Stimulated activated CD8-positive, alpha-beta memory T cell treated with anti-CD3 and anti-CD28 coated beads, Interleukin-4, amount 100 ng/mL, for 1 hour (primary cell): ENCODE data around the gene URI1.

ENCODE experiments used
- DNase-seq, 2 donors: peaks; one replicate each; pipeline ENCODE4 v3.0.0-alpha.2; 2020; ENCODE audit warnings: low read depth in 2 of 2, low spot score in 1 of 2

The URI1 gene

DNA sequence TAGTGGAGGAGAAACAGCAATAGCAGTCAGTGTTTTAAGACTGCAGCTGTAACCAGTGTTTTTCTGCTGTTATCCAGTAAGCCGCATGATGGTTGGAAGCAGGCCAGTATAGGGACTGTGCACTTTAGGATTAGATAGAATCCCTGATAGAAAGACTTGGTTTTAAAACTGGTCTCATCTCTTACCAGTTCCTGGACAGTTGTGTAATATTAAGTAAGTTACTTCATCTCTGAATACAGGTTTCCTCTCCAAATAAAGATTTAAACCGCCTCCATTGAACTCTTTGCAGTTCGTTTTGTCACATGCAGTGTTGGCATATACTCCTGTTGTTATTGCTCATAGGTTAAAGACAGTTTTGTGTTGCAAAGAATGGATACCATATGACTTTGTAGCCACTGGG is 25.6 kb downstream of the URI1 start:
- no peak for DNase-seq

DNA sequence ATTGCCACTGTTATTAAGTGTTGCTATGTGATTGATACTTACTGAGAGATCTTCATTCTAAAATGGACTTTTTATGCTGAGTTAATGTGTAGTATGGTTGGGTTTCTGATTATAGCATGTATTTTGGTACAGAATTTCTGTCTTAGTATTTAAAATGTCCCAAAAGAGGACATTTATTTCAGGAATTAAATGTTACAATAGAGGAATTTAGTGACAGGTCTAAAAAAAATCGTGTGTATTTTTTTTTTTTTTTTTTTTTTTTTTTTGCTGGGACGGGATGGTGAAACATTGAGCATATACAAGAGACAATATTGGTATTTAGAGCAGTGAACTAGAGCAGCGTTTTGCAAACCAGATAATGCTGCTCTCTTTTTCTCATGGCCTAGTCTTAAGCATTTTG is 27.9 kb downstream of the URI1 start:
- no peak for DNase-seq

- no peak for DNase-seq
These were observed 29.0 kb downstream of the URI1 start for GRCh38 chr19:29971002-29971401.

DNA sequence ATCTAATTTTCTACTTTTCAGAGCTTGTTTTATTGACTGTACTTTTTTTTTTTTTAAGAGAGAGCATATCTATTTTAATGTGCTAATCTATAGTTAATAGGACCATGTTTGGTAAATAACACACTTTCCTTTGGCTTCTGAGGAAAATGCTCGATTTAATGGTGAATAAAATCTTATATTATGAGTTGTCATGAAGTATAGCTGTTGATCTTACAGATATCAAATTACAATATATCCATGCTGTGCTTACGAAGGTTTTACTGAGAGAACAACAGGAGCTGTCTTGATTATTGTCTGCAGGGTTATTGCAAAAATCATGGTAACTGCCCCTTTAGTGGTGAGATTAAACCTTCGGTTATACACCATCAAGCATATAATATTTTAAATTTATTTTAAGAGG is 29.6 kb downstream of the URI1 start:
- no peak for DNase-seq

DNA sequence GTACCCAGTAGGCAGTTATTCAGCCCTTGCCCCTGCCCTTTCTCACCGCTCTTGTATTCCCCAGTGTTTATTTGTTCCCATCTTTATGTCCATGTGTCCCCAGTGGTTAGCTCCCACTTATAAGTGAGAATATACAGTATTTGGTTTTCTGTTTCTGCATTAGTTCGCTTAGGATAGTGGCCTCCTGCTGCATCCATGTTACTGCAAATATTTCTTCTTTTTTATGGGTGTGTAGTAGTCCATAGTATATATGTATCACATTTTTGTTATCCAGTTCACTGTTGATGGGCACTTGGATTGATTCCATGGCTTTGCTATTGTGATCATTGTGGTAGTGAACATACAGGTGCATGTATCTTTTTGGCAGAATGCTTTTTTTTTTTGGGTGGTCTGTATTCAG is 32.7 kb downstream of the URI1 start:
- no peak for DNase-seq

DNA sequence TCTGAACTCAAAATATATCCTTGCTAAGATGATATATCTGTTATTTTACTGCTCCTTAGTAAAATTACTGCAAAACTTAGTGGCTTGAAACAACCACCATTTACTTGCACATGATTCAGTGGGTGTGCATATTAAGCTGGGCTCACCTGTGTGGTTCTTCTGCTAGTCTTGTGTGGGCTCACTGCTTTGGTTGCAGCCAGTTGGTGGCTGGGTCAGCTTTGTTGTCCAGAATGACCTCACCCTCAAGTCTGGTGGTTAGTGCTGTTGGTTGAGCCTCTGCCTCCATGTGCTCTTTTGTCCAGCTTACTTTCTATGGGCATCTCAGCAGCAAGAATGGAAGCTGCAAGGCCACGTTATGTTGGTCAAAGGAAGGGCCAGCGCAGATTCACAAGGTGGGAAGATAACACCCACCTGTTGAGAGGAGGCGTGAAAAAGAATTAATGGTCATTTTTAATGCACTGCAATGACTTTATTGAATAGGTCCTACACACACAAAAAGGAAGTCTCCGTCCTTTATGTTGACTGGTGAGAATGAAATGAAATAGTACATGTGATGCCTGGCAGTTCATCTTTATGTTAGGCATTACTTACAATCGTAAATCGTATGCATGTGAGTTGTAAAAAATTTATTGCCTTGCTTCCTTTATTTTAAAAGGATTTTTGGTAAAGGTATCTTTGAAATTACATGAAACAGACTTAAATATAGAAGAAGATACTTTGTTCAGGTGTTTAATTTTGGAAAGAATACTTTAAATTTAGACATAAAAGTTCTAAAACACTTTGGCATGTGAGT is 34.3 kb downstream of the URI1 start:
- no peak for DNase-seq

DNA sequence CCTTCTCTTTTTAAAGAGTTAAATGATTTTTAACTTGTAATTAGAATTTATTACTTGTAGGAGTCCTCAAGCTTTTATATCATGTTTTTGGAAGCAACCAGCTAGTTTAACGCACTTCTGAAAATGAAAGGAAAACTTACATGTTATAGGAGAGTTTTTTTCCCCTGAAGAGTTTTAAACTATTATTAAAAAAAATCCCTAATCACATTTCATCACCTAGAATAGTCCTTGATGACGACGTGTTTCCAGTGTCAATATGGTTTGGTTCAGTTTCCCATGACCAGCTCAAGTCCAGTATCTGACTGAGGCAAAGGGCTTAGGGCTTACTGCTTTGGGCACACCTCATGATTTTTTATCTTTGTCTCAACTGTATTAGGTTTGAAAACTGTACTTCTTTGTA is 36.0 kb downstream of the URI1 start:
- DNase-seq: no peak

- DNase-seq: no peak
These were observed 41.5 kb downstream of the URI1 start for GRCh38 chr19:29983568-29983967.

DNA sequence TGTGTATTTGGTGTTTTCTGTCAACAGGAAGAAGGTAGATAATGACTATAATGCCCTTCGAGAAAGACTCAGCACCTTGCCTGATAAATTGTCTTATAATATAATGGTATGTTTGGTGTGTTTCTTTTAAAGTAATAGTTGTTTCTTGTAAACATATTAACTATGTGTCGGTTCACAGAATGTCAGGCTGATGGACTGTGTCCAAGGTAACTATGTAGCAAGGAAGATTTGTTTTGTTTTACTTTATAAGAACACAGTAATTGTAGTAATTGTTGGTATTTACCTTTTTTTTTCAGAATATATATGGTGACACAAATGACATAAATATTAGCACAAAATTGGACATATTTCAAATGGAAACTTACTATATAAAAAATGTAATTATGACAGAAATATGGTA is 43.2 kb downstream of the URI1 start:
- no peak for DNase-seq

DNA sequence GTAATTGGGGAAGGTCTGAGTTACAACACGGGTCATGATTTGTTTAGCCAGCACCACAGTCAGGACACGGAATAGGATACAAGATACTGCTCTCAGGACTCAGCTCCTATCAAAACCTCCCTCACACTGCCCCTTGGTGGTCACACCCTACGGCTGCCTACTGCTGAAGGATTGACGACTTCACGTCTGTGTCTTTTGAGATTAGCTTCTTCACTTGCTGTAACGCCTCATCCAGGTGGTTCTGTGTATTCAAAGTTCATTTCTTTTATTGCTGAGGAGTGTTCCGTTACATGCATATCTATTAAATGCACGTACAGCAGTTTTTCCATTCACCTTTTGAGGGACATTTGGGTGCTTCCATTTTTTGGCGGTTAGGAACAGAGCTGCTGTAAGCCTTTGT is 46.3 kb downstream of the URI1 start:
- no peak for DNase-seq

DNA sequence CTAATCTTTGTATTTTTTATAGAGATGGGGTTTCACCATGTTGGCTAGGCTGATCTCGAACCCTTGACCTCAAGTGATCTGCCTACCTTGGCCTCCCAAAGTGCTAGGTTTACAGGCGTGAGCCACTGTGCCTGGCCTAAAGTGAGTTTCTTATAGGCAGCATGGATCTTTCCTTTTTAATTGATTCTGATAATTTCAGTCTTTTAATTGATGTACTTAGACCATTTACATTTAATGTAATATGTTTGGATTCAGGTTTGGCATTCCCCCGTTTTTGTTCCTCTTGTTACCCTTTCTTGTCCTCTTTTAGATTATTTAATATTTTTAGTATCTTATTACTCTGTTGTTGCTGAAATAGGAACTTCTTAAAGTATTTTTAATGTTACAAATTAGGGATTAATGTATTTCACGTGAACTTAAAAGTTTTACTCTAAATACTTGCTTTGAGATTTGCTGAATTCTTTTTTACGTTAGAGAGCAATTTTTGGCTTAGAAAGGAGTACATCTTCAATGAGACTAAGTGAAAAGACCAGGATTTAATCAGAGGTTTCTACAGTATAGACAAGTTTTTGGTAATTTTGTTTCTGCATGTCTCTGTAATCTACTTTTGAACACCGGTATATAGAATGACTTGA is 50.3 kb downstream of the URI1 start:
- no peak for DNase-seq

GRCh38 chr19:29999490-29999889 is 57.5 kb downstream of the URI1 start:
- DNase-seq: no peak

DNA sequence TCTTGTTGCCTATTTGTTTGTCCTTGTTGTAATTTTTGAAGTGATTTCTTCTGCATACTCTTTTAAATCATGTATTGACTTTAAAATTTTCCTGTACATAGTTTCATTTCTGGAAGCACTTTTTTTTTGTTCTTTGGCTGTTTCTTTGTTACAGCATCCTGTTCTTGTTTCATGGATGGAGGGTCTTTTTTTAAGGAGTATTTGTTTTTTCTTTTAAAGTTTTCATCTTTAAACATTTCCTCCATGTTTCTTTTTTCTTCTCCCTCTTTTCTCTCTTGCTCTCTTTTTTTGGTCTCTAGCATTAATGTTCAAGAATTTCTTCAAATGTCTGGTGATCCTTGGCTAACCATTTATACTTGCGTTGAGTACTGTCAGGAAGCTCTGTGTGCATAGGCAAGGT is 58.8 kb downstream of the URI1 start:
- no peak for DNase-seq

DNA sequence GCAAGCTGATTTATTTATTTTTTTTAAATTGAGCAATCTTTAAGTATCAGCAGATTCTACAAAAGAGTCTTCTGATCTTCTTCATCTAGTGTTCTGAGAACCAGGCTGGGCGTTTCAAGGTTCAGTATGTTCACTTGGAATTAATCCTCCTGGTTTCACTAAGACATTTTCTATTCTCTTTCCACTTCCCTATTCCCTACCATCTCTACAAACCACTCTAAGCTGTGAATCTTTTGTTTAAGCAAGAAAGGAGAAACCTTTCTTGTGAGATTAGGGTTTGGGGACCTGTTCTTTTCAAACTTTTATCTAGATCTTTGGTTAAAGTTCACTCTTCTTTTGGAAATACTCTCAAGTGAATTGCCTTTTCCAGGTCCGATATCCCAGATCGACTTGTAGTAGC is 59.3 kb downstream of the URI1 start:
- no peak for DNase-seq

GRCh38 chr19:30001791-30002190 is 59.8 kb downstream of the URI1 start:
- DNase-seq: no peak

GRCh38 chr19:30003866-30004265 is 61.8 kb downstream of the URI1 start:
- DNase-seq: no peak

DNA sequence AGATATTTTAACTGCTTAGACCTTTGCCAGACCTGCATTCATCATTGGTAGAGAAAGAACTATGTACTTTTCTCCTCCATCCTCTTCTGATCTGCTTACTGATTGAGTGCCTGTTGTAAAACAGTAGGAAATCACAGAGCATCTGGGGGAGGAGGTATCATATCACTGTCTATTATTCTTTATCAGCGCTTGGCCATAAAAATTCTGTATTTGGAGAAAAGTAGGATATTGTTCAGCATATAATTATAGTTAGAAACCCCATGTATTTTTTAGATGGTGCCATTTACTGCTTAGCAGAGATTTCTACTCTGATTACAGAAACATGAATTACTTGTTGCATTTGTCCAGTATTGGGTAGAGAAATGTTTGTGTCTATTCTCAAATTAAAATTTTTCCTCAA is 62.4 kb downstream of the URI1 start:
- no peak for DNase-seq

DNA sequence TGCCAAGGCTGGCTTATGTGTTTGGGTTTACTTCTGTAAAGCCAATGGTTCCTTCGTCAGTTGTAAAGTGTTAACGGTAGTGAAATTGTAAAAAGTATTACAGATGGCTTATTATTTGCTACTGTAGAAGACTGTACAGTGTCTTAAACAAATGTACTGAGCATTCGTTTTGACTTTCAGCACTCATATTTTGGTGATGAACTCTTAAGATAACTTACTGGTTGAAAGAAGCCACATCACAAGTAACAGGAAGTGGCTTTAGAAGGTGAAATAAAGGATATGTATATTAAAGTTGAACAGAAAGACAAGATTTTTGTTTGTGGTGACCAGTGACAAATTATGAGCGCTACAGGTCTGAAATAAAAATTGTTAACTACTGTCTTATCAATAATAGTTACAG is 64.2 kb downstream of the URI1 start:
- no peak for DNase-seq

DNA sequence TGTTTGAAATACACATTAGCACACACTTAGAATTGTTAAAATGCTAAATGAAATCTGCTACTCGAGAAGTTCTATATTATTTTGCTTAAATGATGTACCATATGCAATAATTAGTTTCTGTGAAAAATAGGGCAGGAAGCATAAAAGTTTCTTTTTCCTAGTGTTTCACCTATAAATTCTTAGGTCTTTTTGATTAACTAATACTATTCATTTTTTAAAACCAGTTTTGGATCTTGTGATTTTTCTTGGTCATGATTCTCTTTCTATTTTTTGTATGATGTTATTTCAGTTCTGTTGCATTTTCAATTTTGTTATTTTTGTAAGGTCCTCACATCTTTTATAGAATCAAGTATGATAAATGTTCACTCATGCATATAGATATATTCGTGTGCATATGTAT is 66.1 kb downstream of the URI1 start:
- no peak for DNase-seq

GRCh38 chr19:30009013-30009412 is 67.0 kb downstream of the URI1 start:
- DNase-seq: no peak

- no peak for DNase-seq
These were observed 69.1 kb downstream of the URI1 start for GRCh38 chr19:30011051-30011578.

- no peak for DNase-seq
These were observed 72.7 kb downstream of the URI1 start for GRCh38 chr19:30014770-30015169.

- no peak for DNase-seq
These were observed 75.1 kb downstream of the URI1 start for GRCh38 chr19:30017172-30017571.
